GM03348 (cell line): ENCODE results near the gene ANTXR2.
"Not testable (repeated sequence)": the region's sequence is repeated elsewhere in the genome, so short reads cannot be mapped to it uniquely, and the experiment has no call there.

Experiments
- DNase-seq: peaks from one replicate; pipeline ENCODE4 v3.0.0; 2012; ENCODE audit warnings: low spot score

ANTXR2 gene

GRCh38 chr4:79913581-79913980 is 159.4 kb downstream of the ANTXR2 start:
- peak; percentile 23 for DNase-seq

- DNase-seq: no peak
These were observed 166.0 kb downstream of the ANTXR2 start for GRCh38 chr4:79907001-79907400.

GRCh38 chr4:79906303-79906702 is 166.7 kb downstream of the ANTXR2 start:
- DNase-seq: no peak

- DNase-seq: no peak
These were observed 167.8 kb downstream of the ANTXR2 start for GRCh38 chr4:79905212-79905611.

GRCh38 chr4:79904331-79904730 is 168.7 kb downstream of the ANTXR2 start:
- DNase-seq: no peak

GRCh38 chr4:79900182-79900581 is 172.8 kb downstream of the ANTXR2 start:
- no peak for DNase-seq

- DNase-seq: no peak
These were observed 173.5 kb downstream of the ANTXR2 start for GRCh38 chr4:79899481-79899880.

GRCh38 chr4:79898055-79898454 is 175.0 kb downstream of the ANTXR2 start:
- no peak for DNase-seq

GRCh38 chr4:79897174-79897573 is 175.9 kb downstream of the ANTXR2 start:
- no peak for DNase-seq

- DNase-seq: no peak
These were observed 179.6 kb downstream of the ANTXR2 start for GRCh38 chr4:79893456-79893855.

- not testable (repeated sequence) for DNase-seq
These were observed 184.0 kb downstream of the ANTXR2 start for GRCh38 chr4:79889026-79889425.

GRCh38 chr4:79886557-79886956 is 186.5 kb downstream of the ANTXR2 start:
- DNase-seq: no peak

- DNase-seq: no peak
These were observed 187.0 kb downstream of the ANTXR2 start for GRCh38 chr4:79886021-79886420.

GRCh38 chr4:79883290-79883689 is 189.7 kb downstream of the ANTXR2 start:
- no peak for DNase-seq

GRCh38 chr4:79882806-79883205 is 190.2 kb downstream of the ANTXR2 start:
- no peak for DNase-seq

- DNase-seq: no peak
These were observed 191.6 kb downstream of the ANTXR2 start for GRCh38 chr4:79881407-79881806.

- no peak for DNase-seq
These were observed 195.5 kb downstream of the ANTXR2 start for GRCh38 chr4:79877511-79877910.

GRCh38 chr4:79875344-79875899 is 197.6 kb downstream of the ANTXR2 start:
- no peak for DNase-seq

GRCh38 chr4:79874197-79874596 is 198.8 kb downstream of the ANTXR2 start:
- no peak for DNase-seq

GRCh38 chr4:79872738-79873137 is 200.3 kb downstream of the ANTXR2 start:
- DNase-seq: no peak

GRCh38 chr4:79871961-79872360 is 201.1 kb downstream of the ANTXR2 start:
- no peak for DNase-seq

GRCh38 chr4:79869597-79870237 is 203.3 kb downstream of the ANTXR2 start:
- DNase-seq: no peak

GRCh38 chr4:79865201-79865597 is 207.8 kb downstream of the ANTXR2 start:
- peak; percentile 13 for DNase-seq

- no peak for DNase-seq
These were observed 208.4 kb downstream of the ANTXR2 start for GRCh38 chr4:79864500-79865200.
